Epithelial cell of esophagus (primary cell): ENCODE results near the gene GPRC5B.

Experiments
- DNase-seq: peaks from one replicate; pipeline ENCODE4 v3.0.0; 2010; ENCODE audit warnings: low read depth
- H3K4me3 ChIP-seq: 2 replicates; pipeline ENCODE4 v1.5.1; 2011; ENCODE audit warnings: mild to moderate bottlenecking, low read length, control low read depth
- CTCF ChIP-seq: IDR thresholded peaks from 2 replicates; pipeline ENCODE4 v1.5.1; 2011; ENCODE audit warnings: low read depth, mild to moderate bottlenecking, low read length, control low read depth, inconsistent platforms; ENCODE audit not compliant: insufficient read depth; ENCODE audit errors: missing control alignments

Gene GPRC5B

GRCh38 chr16:19884611-19885450 is at the start of gene GPRC5B:
Gene GPRC5B, minus strand, starts transcription at chr16:19884848. Its CDS starts 12,003 bp downstream, at chr16:19872845.
- H3K4me3 ChIP-seq = peak within 1 kb of the TSS; percentile 51
- DNase-seq = peak; percentile 20
- no peak for TF ChIP-seq CTCF

- TF ChIP-seq CTCF = no peak
- H3K4me3 ChIP-seq = no peak overlapping the region
- no peak for DNase-seq
These were observed 49.1 kb upstream of the GPRC5B start for GRCh38 chr16:19933740-19934139.

GRCh38 chr16:19929062-19929511 is 44.4 kb upstream of the GPRC5B start:
- DNase-seq = no peak
- TF ChIP-seq CTCF = no peak
- H3K4me3 ChIP-seq = no peak overlapping the region

- DNase-seq = no peak
- TF ChIP-seq CTCF = no peak
- H3K4me3 ChIP-seq = no peak overlapping the region
These were observed 43.8 kb upstream of the GPRC5B start for GRCh38 chr16:19928432-19928831.

- DNase-seq = no peak
- TF ChIP-seq CTCF = no peak
- H3K4me3 ChIP-seq = no peak overlapping the region
These were observed 42.1 kb upstream of the GPRC5B start for GRCh38 chr16:19926449-19927390.

- H3K4me3 ChIP-seq = no peak overlapping the region
- no peak for TF ChIP-seq CTCF
- DNase-seq = no peak
These were observed 38.7 kb upstream of the GPRC5B start for GRCh38 chr16:19923396-19923795.
